Glomerular endothelial cell (primary cell): ENCODE data around the gene AGO1. TPM values are rescaled to one million over a fixed set of nuclear protein-coding genes. Genes with fewer than 3 reads are reported as not detected.
"Not testable (repeated sequence)": the region's sequence is repeated elsewhere in the genome, so short reads cannot be mapped to it uniquely, and the experiment has no call there.

ENCODE experiments used
- DNase-seq: peaks from one replicate; pipeline ENCODE4 v3.0.0-alpha.2; 2011; ENCODE audit warnings: low read depth, low spot score; ENCODE audit errors: extremely low read depth
- total RNA-seq: library from RNA; depleted of rRNA; stranded (reverse); fragments of >200 nt; gene quantifications from 2 replicates; pipeline ENCODE4 v1.2.3, GENCODE V29; 2015

The AGO1 gene
- total RNA-seq, 1 donor from 2014 or later = 22.6 TPM

DNA sequence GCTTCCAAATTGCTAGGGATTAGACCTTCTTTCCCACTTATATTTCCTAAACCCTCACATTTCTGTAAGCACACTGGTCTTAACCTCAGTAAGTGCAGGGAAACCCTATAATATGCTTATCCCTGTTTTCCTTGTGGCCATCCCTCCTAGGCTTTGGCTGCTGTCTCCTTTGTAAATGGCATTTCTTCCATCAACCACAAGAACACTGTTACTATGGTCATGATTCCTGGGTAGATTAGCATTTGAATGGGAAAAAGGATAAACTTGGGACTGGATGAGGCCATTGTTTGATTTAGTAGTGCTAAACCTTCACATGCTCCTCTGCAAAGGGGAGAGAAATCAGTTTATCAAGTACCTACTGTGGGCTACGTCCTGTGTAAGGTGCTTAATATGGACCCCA, 31.7 kb downstream of the AGO1 start:
- no peak for DNase-seq

DNA sequence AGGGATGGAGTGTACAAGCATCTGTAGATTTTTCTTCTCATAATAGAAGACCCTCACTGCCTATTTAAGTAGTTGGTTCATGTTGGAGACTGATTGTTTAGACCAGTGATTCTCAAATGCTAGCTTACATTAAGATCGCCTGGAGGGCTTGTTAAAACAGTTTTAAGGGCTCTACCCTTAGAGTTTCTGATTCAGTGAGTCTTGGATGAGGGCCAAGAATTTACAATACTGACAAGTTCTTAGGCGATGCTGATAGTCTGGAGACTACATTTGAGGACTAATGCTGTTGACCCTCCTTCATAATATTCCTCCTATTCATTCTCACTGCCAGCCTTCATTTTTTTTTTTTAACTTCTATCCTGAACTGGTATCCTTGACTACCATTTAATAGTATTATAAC, 32.7 kb downstream of the AGO1 start:
- DNase-seq = no peak

DNA sequence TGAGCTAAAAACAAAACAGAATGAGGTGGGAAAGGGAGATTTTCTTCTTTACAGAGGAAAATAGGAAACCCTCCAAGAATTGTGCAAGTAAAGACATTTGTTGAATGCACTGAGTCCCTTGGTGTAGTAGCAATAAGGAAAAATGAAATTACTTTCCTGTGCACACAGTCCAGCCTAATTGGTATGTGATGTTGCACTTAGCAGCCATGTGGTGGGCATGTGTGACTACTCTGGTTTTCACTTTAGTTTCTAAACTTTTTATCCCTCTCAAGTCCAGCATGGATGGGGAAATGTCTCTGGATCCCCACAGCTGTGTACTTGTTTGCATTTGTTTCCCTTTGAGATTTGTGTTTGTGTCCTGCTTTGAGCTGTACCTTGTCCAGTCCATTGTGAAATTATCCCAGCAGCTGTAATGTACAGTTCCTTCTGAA, 40.8 kb downstream of the AGO1 start:
- no peak for DNase-seq

DNA sequence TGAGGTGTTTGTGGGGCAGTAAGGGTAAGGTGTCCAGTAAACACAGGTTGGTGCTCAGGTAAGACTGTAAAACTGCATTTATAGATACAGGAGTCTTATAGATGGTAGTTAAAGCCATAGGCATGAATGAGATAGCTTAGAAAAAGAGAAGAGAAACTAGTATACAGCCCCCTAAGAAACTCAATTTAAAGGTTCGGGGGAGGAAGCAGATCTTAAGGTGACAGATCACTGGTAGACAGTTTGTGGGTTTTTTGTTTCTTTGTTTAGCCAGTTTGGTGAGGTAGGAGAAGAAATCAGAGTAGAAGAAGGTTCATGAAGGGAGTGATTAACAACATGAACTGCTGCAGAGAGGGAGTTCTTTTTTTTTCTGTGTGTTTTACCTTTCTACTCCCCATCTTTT, 41.8 kb downstream of the AGO1 start:
- no peak for DNase-seq

DNA sequence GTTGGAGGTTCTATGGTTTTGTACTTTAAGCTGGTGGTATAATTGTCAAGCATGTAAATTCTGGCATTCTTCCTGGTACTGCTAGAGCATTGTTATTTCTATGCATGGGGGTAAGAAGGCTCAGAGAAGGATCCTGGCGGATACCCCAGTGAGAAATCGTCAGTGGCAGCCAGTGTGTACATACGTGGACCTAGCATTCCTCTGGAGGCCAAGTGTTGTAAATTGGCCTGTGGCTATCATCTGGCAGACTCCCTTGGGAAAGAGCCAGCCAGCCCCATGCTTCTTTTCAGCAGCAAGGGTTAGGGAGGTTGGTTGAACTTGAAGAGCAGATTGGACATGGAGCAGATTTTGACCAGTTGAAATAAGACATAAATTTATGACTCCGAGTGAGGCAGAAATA, 42.7 kb downstream of the AGO1 start:
- no peak for DNase-seq

DNA sequence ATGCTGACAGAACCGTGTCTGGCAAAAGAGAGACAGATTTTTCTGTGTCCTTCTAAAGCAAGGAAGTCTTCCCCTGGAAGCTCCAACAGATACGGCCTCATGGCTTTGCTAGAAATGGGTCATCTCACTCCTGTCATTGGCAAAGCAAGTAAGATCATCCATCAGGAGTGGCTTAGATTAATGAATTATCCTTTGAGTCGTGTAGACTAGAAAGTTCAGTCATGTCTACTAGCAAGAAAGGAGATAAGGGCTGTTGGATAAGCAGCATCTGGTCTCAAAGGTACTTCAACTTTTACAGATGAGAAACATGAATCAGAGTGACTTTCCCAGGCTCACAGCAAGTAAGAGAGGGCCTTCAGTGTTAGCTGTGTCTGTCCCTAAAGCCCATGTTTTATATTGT, 44.5 kb downstream of the AGO1 start:
- no peak for DNase-seq

DNA sequence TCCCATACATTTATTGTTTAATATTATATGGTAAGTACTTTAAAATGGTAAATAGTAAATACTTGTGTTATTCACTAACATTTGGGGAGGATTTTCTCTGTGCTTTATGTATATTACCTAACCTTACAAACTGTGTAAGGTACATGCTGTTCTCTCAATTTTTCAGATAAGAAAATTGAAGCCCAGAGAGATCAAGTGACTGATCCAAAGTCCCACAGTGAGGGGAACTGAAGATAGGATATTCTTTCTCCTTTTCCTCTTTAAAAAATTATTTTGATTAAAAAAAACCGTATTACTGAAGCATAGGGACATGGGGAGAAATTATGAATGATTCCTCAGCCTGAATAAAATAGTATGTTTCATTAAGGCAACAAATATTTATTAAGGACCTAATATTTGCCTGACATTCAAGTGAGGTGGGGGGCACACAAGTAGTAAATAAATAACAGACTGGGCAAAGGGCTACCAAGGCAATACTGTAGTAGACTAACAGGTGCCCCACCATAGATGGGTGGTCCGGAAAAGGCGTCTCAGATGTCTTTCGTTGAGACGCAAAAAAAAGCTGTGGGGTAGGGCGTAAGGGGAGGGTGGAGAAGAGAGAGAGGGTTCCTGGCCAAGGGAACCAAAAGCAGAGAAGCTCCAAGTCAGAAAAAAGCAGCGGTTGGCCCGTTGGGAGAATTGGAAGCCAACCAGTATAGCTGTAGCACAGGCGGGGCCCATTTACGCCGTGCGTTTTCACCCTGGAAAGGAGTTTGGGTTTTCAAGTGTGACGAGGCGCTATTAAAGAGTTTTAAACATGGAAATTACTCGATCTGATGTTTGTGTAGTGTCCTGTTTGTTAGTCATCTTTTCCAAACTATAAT, 47.0 kb downstream of the AGO1 start:
- no peak for DNase-seq

DNA sequence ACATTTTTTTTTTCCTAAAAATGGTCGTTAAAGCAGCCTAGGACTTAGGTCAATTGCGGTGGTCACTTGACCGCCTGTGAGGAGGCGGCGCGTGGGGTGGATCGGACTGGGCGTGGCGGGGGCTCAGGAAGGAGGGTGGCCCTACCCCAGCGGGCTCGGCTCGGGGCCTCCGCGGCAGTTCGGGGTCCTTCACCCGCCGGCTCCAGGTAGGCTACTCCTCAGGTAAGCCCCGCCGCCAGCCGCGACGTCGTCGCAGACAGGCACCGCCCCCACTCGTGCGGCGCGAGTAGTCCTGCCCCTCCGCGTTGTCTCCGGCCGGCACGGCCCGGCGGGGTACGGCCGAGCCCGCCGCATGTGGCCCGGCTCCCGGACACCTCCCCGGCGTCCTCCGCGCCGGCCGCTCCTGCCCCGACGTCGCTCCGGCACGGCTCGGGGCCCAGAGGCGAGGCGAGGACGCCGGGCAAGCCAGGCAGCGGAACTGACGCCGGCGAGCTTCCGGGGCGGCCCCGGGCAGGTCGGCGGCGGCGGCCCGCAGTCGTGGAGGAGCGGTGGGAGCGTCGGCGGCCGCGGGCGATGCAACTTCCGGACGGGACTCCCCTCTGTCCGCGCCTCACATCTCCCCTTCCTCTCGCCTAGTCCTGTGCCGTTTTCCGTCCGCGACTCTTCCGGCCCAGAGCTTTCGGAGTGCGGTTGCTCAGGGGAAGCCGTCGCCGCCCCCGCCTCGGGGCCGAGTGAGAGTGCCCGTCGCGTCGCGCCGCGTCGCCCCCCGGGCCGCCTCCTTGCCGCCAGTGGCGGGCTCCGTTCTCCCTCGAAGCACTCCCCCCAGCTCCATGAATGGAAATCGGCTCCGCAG, 47.8 kb downstream of the AGO1 start, which contains the start of gene AGO3:
Gene AGO3, plus strand, starts transcription at position 513 of the 853 bp plus-strand sequence. Its CDS starts 322 bp downstream, at position 835.
- no peak for DNase-seq

DNA sequence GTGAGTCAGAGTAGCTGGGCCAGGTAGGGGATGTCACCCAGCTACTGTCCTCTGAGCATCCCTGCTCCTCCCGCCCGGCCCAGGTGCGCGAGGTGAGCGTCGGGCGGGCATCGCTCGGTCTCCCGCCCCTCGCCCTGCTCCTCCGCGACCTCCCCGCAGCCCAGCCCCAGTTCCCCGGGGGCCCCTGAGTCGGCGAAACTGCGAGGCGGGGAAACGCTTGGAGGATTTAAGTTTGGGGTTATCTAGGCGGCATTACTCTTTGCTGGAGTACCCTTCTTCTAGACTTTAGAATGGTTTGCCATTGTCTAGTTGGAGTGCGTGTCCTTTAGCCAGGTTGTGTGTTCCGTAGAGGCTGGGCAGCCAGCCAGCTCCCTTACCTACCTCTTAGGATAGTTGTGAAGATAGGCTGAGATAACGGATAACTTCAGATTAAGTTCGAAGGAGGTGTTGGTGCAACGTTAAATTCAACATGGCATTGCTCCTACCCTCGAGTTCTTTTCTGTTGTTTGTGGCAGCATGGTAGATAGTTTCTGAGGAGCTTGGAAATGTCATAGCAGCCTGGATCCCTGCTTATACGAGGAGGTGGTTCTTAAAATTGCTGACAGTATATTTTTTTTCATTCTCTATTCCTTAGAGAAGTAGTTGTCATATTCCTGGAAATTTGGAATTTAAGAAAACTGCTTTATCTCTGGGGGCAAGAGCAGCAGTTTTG, 48.6 kb downstream of the AGO1 start:
- DNase-seq = no peak

DNA sequence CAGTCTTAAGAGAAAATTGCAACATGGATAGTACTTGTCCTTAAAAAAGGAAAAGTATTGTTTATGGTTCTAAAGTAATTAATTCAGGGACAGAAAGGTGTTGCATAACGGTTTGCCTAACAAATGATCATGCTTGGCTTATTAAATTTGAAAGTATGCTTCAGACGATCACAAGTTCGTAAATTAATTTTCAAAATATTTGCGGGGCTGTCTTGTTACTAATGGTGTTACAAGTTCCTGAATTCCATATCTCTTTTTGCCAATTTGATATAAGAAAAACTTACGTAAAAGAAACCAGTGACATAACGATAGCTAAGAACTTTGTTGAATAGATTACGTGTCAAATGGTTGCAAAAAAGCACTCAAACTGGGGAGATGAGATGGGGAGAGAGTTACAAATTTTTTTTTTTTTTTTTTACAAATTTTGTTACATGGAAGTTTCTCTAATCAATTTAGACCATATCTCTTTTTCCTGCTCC, 49.2 kb downstream of the AGO1 start:
- no peak for DNase-seq

DNA sequence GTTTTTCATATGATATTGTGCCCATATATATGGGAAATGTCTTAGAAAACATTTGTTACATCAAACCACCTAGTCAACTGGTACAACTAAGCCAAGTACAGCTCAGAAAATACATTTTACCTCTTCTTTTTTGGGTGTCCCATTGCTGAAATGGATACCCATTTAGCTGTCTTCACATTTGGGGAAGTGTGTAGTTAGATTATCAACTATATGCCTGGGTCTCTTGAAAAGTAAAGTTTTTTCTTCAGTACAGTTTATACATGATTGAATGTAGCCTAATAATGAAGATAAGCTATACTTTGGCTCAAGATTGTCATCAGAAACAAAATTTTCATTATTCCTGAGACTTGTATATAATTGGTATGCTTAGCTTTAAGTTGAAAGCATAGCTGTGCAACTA, 49.9 kb downstream of the AGO1 start:
- no peak for DNase-seq

DNA sequence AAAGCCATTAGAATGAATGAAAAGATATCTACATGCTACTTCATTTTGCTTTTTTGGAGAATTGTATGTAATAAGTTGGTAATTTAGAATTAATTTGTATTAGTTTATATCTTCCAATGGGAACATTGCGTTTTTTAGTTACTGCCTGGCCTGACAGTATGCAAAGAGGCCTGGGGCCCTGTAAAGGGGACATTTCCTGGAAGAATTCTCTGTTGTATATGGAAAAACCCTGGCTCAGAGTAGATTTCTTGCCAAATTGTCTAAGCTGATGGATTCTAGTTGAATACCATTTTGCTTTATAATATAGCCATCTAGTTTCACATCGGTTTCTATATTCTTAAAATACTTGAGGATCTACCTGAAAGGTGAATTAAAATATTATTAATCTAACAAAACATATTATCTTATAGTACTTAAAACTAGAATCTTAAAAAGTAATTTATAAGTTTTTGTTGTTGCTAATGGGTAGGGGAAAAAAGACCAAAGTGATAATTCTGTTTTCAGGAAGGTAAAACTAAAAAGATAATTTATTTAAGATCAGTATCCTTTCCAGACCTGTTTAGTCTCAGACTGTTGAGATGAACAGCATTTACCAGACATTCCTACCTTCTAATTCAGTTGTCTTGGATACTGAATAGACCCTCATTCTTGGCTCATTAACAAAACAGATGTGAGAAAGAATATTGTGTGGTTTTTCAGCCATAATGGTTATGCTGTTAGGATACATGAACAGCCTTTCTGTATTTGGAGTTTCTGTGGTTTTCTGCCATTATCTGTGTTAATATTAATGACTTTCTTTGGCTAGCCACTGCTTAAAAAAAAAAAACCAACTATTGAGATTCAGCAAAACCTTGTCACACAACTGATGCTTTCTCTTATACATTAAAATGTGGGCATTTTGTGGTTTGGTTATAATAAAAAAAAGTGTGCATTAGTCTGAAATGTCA, 52.7 kb downstream of the AGO1 start:
- DNase-seq = no peak

DNA sequence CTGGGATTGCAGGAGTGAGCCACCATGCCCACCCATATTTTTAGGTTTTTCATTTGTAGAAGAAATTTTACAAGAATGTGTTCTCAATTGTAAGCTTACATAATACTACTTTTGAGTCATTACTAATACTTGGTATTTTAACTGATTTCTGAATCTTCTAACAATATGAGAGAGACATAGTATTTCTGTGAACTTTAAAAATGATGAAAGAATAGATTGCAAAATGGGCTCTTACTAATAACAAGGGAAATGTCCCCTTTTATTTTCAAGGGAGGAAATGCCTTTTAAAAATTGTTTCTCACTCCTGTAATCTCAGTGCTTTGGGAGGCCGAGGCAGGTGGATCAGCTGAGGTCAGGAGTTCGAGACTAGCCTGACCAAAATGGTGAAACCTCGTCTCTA, 53.8 kb downstream of the AGO1 start:
- no peak for DNase-seq

DNA sequence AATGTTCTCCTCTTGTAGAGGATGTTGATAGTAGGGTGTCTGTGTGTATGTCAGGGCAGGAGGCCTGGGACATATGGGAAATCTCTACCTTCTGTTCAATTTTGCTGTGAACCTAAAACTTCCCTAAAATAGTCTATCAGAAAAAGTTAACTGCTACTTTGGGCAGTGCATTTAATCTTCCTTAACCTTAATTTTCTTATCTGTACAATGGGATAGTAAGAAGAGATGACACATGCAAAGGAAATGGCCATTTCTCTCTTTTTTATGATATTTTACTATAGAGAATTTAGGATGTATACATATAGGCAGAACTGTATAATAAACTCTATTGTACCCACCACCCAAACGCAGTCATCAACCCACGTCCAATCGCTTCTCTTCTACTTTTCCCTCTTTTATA, 56.5 kb downstream of the AGO1 start:
- DNase-seq = no peak

DNA sequence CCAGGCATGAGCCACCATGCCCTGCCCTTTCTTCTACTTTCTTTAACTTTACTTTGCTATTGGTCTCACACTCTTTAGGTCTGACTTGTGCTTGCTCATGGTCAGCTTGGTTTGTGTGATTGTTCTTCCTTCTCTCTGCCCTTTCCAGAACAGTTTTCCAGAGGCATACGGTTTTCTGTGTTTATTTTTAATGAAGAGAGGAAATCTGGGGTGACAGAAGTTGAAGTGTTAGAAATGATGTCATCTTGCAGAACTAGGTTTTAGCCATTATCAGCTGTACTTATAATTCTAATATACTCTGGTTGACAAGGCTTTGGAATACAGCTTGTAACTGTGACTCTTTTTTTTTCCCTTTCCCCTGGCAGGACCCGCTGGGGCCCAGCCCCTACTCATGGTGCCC, 62.3 kb downstream of the AGO1 start:
- DNase-seq = no peak

DNA sequence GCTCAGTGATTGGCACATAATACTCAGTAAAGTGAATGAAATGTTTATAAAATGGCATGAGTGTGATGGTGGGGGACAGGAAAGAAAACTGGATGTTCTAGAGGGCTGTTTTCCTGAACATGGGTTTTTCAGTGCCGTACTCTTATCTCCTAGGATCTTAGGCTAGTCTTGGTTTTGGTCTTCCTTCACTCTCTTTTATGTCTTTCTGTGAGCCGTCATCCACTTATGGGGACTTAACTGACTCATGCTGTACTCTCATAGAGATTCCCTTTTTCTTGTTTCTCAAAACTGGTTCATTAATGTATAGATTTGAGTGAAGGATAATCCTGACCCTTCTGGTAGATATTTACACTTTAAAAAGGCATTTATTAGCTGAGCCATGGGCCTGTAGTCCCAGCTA, 64.5 kb downstream of the AGO1 start:
- DNase-seq = no peak

DNA sequence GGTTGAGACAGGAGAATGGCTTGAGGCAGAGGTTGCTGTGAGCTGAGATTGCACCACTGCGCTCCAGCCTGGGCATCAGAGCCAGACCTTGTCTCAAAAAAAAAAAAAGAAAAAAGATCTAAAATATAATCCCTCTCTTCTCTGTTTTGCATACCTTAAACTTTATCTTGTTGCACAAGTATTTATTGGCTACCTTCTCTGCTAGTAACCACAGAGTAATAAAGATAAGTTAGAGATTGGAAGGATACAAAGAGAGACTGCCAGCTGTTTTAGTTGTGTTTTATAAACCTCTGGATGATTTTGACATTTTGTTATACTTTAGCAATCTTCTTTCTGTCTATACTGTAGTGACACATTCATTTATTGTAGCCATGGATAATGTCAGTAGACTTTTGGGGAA, 75.5 kb downstream of the AGO1 start:
- no peak for DNase-seq

DNA sequence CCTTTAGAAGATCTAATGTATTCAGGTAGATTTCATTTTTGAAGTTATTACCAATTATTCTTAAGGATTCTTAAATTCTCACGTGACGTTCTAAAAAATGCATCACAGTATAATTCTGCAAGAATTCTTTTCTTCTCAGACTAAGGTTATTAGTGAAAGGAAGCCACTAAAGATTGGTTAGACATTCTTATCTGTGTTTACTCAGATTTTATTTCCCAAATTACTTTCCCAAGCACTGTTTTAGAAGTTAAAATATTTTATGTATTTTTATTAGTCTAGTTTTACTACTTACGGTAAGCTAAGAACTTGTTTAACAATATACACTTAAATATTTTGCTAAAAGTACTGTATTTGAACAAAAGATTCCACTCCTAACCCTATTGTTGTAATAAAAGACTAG, 76.3 kb downstream of the AGO1 start:
- DNase-seq = no peak

DNA sequence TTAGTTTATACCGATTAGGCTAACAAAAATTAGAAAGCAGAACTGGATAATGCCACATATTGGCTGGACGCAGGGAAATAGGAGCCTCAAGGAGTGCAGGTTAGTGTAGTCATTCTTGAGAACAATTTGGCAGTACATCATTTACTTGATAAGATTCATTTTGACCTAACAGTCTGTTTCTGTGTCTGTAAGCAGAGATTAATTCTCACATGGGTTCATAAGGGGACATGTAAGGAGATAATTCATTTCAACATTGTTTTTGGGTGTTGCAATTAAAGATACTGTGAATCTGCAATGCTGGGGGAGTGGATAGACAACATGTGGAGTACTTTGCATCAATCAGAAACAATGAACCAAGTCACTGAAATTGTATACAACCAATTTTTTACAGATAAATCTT, 79.9 kb downstream of the AGO1 start:
- no peak for DNase-seq

DNA sequence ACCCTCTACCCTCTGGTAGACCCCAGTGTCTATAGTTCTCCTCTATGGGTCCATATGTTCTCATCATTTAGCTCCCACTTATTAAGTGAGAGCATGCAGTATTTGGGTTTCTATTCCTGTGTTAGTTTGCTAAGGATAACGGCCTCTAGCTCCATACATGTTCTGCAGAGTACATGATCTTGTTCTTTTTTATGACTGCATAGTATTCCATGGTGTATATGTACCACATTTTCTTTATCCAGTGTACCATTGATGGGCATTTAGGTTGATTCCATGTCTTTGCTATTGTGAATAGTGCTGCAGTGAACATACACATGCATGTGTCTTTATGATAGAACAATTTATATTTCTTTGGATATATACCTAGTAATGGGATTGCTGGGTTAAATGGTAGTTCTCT, 81.3 kb downstream of the AGO1 start:
- DNase-seq = not testable (repeated sequence)
